Parathyroid adenoma (tissue), 2 donors: Measurements from ENCODE around the gene FBXL22.

Experiments
- H2AFZ ChIP-seq: fragments of 300-600 bp; sonication (generic); one replicate; pipeline ENCODE4 v1.7.0; 2017; ENCODE audit warnings: antibody characterized with exemption, mild to moderate bottlenecking
- H3K27ac ChIP-seq: fragments of 300-600 bp; sonication (generic); one replicate; pipeline ENCODE4 v1.7.0; 2017
- H3K27me3 ChIP-seq: fragments of 300-600 bp; sonication (generic); one replicate; pipeline ENCODE4 v1.7.0; 2017; ENCODE audit warnings: low read length; ENCODE audit not compliant: control insufficient read depth, insufficient read depth
- H3K36me3 ChIP-seq: fragments of 300-600 bp; sonication (generic); one replicate; pipeline ENCODE4 v1.7.0; 2017; ENCODE audit warnings: low read length; ENCODE audit not compliant: control insufficient read depth, insufficient read depth
- H3K4me1 ChIP-seq: fragments of 300-600 bp; sonication (generic); one replicate; pipeline ENCODE4 v1.7.0; 2017; ENCODE audit warnings: control low read depth
- H3K4me2 ChIP-seq: fragments of 300-600 bp; sonication (generic); one replicate; pipeline ENCODE4 v1.7.0; 2017; ENCODE audit warnings: low read length
- H3K4me3 ChIP-seq: fragments of 300-600 bp; sonication (generic); one replicate; pipeline ENCODE4 v1.7.0; 2017; ENCODE audit warnings: low read depth, low read length
- H3K79me2 ChIP-seq: fragments of 300-600 bp; sonication (generic); one replicate; pipeline ENCODE4 v1.7.0; 2017; ENCODE audit warnings: control low read depth
- H3K9ac ChIP-seq: fragments of 300-600 bp; sonication (generic); one replicate; pipeline ENCODE4 v1.7.0; 2017; ENCODE audit warnings: mild to moderate bottlenecking
- H3K9me3 ChIP-seq: fragments of 300-600 bp; sonication (generic); one replicate; pipeline ENCODE4 v1.7.0; 2017; ENCODE audit warnings: low read length; ENCODE audit not compliant: control insufficient read depth
- CTCF ChIP-seq: fragments of 300-600 bp; sonication (generic); IDR thresholded peaks from one replicate; pipeline ENCODE4 v1.7.0; 2017; ENCODE audit warnings: antibody characterized with exemption, mild to moderate bottlenecking
- donor health status: primary hyperparathyroidism.

Gene FBXL22

GRCh38 chr15:63600616-63601025 lies 3.4 kb downstream of the FBXL22 start:
- Histone ChIP-seq H3K27me3 (no peaks in the 10 kb centered on the region), H3K4me2 (peak overlapping the region; percentile 97), H3K9me3 (no peaks in the 10 kb centered on the region), H3K9ac (no peak overlapping the region), H3K36me3 (no peaks in the 10 kb centered on the region), H3K27ac (peak overlapping the region; percentile 32), H2AFZ (peak overlapping the region; percentile 83), H3K79me2 (no peaks in the 10 kb centered on the region), H3K4me1 (no peaks in the 10 kb centered on the region), H3K4me3 (peak overlapping the region; percentile 76)
- no peak for TF ChIP-seq CTCF

DNA sequence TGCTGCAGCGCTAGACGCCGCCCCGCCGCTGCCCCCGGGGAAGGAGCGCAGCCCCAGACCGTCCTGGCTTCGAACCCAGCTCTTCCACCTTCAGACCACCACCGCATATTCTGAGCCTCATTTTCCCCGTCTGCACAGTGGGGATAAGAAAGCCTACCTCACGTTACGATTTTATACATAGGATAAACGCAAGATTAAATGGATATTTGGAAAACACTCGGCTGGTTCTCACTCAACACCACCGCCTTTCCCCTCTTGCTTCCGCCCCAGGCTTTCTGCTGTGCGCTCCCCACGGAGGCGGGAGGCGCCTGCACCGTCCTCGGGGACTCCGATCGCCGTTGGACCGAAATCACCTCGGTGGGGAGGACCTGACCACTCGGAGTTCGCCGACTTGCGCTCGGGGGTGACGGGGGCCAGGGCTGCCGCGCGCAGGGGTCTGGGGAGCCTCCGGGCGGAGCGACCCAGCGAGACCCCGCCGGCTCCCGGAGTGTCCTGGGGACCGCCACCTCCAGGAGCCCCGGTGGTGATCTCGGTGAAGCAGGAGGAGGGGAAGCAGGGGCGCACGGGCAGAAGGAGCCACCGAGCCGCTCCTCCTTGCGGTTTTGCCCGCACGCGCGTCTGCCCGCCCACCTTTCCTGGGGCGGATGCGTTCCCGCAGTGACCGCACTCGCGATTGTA lies 4.0 kb downstream of the FBXL22 start:
- no peak overlapping the region for H3K27ac ChIP-seq
- H3K79me2 ChIP-seq = no peaks in the 10 kb centered on the region
- H3K4me2 ChIP-seq = peak overlapping the region; percentile 97
- H3K4me1 ChIP-seq = no peaks in the 10 kb centered on the region
- peak overlapping the region; percentile 59 for H2AFZ ChIP-seq
- H3K4me3 ChIP-seq = peak overlapping the region; percentile 76
- no peaks in the 10 kb centered on the region for H3K27me3 ChIP-seq
- no peaks in the 10 kb centered on the region for H3K9me3 ChIP-seq
- no peak for TF ChIP-seq CTCF
- no peaks in the 10 kb centered on the region for H3K36me3 ChIP-seq
- no peak overlapping the region for H3K9ac ChIP-seq

- H3K4me3 ChIP-seq = peak overlapping the region; percentile 76
- no peaks in the 10 kb centered on the region for H3K9me3 ChIP-seq
- no peaks in the 10 kb centered on the region for H3K79me2 ChIP-seq
- no peaks in the 10 kb centered on the region for H3K4me1 ChIP-seq
- no peaks in the 10 kb centered on the region for H3K36me3 ChIP-seq
- no peak overlapping the region for H3K9ac ChIP-seq
- peak overlapping the region; percentile 59 for H2AFZ ChIP-seq
- no peak overlapping the region for H3K27ac ChIP-seq
- H3K4me2 ChIP-seq = peak overlapping the region; percentile 97
- no peak for TF ChIP-seq CTCF
- H3K27me3 ChIP-seq = no peaks in the 10 kb centered on the region
Observed at GRCh38 chr15:63601704-63602185, 4.6 kb downstream of the FBXL22 start.

DNA sequence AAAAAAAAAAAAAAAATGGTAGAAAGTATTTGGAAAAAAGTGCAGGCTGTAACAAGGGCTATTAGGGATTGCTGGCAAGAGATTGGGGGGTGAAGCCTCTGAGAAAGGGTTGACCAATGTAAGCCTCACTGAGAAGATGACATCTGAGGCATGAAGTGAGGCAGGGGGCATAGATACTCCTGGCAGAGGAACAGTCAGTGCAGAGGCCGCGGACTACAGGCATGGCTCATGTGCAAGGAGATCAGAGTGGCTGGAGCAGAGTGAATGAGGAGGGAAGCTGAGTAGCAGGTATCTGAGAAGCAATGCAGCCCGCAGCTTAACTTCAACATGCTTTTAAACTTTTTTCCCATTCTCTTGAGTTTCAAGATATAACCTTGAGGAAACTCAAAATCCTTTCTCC lies 5.4 kb downstream of the FBXL22 start:
- no peaks in the 10 kb centered on the region for H3K9me3 ChIP-seq
- H3K79me2 ChIP-seq = no peaks in the 10 kb centered on the region
- TF ChIP-seq CTCF = no peak
- H3K4me1 ChIP-seq = no peaks in the 10 kb centered on the region
- H3K9ac ChIP-seq = no peak overlapping the region
- no peak overlapping the region for H2AFZ ChIP-seq
- no peaks in the 10 kb centered on the region for H3K27me3 ChIP-seq
- H3K4me2 ChIP-seq = no peak overlapping the region
- H3K4me3 ChIP-seq = no peak overlapping the region
- H3K27ac ChIP-seq = no peak overlapping the region
- H3K36me3 ChIP-seq = no peaks in the 10 kb centered on the region

- Histone ChIP-seq H3K9me3 (no peaks in the 10 kb centered on the region), H3K27ac (no peak overlapping the region), H3K9ac (no peak overlapping the region), H3K4me2 (no peak overlapping the region), H3K4me3 (no peak overlapping the region), H2AFZ (no peak overlapping the region), H3K79me2 (no peaks in the 10 kb centered on the region), H3K4me1 (no peaks in the 10 kb centered on the region), H3K36me3 (no peaks in the 10 kb centered on the region), H3K27me3 (no peaks in the 10 kb centered on the region)
- TF ChIP-seq CTCF = no peak
Observed at GRCh38 chr15:63603516-63603915, 6.3 kb downstream of the FBXL22 start.
